GM19438 (cell line): Measurements from ENCODE around the gene COG8.
"Not testable (repeated sequence)": the region's sequence is repeated elsewhere in the genome, so short reads cannot be mapped to it uniquely, and the experiment has no call there.

ENCODE experiments used
- ATAC-seq: cut with Tn5 transposase; IDR thresholded peaks from one replicate; pipeline ENCODE4 v1.9.1; 2021; ENCODE audit warnings: low read depth; ENCODE audit not compliant: unreplicated experiment

Gene COG8, protein sequence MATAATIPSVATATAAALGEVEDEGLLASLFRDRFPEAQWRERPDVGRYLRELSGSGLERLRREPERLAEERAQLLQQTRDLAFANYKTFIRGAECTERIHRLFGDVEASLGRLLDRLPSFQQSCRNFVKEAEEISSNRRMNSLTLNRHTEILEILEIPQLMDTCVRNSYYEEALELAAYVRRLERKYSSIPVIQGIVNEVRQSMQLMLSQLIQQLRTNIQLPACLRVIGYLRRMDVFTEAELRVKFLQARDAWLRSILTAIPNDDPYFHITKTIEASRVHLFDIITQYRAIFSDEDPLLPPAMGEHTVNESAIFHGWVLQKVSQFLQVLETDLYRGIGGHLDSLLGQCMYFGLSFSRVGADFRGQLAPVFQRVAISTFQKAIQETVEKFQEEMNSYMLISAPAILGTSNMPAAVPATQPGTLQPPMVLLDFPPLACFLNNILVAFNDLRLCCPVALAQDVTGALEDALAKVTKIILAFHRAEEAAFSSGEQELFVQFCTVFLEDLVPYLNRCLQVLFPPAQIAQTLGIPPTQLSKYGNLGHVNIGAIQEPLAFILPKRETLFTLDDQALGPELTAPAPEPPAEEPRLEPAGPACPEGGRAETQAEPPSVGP

DNA sequence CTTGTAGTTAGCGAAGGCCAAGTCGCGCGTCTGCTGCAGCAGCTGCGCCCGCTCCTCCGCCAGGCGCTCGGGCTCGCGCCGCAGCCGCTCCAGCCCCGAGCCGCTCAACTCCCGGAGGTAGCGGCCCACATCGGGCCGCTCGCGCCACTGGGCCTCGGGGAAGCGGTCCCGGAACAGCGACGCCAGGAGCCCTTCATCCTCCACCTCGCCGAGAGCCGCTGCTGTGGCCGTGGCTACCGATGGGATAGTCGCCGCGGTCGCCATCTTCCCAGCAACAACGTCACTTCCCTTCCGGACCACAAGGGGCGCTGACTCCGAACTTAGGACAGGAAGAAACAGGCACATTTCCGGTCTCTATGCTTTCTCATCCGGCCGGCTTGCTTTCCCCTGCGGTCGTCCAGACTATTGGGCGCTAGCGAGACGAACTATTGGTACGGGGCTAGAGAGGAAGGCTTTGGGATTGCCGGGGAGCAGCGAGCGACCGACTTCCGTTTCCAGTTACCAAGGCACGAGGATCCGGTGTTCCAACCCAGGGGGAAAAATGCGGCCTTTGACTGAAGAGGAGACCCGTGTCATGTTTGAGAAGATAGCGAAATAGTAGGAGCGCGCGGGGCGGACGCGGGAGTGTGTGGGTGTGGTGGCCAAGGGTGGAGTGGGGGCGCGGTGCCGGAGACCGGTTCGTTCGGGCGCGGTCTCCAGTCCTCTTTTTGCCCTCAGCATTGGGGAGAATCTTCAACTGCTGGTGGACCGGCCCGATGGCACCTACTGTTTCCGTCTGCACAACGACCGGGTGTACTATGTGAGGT lies at the start of gene COG8, which contains the start of gene NIP7:
COG8 (minus strand) TSS at position 276 of the 806 bp plus-strand sequence; CDS start at position 264, 12 bp downstream.
NIP7 (plus strand) TSS at position 484 of the 806 bp plus-strand sequence; CDS start at position 542, 58 bp downstream.
- ATAC-seq = peak; percentile 88

DNA sequence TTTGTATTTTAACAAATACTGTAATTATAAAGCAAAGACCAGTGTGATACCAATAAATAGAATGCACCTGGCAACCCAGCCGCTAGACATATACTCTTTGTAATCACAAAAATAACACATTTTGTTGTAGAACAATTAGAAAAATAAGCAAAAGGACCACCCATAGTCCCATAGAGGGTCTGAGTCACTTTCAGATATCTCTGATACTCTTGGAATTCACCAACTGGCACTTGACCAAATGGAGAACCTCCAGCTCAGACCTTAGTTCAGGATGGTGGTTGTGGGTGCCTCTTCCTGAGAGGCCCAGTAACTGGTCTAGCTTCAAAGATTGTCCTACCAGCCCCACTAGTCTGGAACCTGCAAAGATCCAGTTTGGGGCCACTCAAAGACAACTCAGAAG lies 47.2 kb upstream of the COG8 start:
- ATAC-seq = no peak

DNA sequence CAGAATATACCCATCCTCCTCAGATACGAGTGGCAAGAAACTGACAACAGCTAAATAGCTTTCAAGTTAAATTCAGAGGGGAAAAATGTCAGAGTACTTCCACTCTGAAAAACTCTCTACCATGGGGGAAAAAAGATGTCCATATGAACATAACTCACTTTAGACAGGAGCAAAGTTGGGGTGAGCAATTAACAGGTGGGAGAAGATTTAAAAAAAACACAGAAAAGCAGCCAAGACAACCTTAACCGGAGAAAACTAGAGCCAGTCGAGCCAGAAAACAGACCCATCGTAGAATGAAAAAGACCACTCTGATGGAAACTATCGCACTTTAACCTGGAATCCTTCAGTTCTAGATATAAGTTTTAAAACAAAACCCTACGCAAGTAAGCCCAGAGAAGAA lies 45.6 kb upstream of the COG8 start:
- no peak for ATAC-seq

DNA sequence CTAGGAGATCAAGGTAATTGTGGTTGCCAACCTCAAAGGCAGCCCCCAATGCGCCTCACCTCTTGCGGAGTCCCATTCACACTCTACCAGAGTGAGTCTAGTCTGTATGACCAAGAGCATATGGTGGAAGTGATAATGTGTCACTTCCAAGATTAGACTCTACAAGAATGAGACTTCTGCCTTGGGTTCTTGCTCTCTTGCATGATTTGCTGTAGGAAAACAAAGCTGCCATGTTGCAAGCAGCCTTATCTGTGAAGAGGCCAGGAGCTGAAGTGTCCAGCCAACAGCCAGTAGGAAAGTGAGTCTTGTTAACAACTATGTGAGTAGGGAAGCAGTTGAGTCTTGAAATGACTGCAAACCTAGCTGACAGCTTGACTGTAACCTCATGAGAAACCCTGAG lies 43.1 kb upstream of the COG8 start:
- no peak for ATAC-seq

DNA sequence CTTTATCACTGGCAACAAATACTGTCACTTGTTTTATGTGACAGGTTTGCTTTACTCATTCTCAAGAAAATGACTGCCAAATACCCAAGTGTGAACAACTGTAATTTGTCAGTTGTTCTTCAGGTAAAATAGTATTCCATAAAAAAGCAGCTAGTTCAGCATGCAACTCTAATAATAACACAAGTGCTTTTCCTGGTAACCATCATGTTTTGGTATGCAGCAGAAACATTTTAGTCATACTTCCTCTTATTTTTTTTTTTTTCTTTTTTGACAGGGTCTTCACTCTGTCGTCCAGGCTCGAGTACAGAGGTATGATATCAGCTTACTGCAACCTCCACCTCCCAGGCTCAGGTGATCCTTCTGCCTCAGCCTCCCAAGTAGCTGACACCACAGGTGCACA lies 41.9 kb upstream of the COG8 start:
- ATAC-seq = no peak

DNA sequence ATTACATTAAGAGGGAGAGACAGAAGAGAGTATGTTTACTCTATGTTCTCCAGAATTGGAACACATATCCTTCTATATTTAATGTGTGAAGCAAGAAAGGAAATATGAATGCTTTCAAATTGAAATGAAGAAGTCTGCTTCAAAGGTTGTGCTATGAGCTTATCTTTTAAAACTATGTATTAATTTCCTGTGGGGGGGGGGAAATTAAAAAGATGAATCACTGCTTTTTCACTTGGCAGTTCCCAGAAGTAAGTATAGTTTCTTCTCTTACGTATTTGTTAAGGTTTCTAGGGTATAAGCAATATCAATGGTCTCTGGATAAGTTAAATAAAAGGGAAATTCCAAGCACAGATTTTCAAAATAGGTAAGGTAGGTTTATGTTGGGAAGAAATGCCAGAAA lies 39.4 kb upstream of the COG8 start:
- no peak for ATAC-seq

DNA sequence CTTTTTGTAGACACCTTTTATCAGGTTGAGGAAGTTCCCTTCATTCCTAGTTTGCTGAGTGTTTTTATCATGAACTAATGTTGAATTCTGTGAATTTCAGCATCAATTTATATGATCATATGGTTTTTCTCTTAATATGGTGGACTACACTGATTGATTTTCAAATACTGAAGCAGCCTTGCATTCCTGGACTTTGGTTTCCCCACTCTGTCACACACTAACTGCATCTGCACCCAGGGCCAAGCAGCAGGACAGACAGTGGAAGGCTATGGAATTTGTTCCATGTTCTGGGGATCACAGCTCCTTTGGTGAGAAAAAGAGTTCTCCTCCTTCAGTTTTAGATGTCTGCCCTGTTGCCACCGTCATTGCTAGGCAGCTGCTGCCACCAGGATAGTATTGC lies 38.7 kb upstream of the COG8 start:
- ATAC-seq = no peak

DNA sequence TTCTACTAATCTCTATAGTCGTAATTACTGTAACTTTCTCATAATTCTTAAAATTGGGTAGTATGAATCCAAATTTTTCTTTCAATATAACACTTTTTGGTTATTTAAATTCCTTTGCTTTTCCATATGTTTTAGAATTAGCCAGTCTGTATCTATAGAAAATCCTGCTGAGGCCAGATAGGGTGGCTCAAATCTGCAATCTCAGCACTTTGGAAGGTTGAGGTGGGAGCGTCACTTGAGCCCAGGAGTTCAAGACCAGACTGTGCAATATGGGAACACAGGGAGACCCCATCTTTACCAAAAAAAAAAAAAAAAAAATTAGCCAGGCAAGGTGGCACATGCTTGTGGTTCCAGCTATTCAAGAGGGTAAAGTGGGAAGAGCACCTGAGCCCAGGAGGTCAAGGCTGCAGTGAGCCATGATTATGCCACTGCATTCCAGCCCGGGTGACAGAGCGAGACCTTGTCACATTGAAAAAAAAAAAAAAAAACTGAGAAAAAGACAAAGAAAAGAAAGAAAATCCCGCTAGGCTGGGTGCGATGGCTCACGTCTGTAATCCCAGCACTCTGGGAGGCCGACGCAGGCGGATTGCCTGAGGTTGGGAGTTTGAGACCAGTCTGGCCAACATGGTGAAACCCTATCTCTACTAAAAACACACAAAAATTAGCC lies 37.2 kb upstream of the COG8 start:
- ATAC-seq = no peak

DNA sequence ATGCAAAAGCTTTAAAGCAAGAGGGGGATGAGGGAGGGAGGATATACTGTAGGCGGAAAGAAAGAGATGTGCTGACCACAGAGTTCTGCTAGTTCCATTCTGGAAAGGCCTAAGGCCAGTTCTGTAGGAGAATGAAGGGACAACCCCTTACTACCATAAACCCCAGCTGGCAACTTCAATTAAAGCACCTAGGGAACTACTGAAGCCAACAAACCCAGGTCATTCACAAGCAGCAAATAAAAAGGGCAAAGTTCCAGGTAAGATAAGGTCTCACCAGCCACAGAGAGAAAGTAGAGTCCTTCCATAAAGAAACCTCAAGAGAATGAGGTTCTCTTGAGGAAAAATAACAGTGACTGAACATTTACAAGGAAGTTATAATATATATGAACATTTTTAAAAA lies 33.7 kb upstream of the COG8 start:
- ATAC-seq = no peak

DNA sequence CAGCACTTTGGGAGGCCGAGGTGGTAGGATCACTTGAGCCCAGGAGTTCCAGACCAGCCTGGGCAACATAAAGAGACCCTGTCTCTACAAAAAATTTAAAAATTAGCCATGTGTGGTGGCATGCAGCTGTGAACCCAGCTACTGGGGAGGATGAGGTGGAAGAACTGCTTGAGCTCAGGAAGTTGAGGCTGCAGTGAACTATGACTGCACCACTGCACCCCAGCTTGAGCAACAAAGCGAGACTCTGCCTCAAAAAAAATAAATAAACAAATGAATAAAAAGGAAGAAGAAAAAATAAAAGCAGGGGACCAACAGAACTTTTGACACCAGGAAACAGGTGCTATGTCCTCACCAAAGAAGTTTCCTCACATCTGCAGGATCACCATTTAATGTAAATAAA lies 32.2 kb upstream of the COG8 start:
- ATAC-seq = no peak

DNA sequence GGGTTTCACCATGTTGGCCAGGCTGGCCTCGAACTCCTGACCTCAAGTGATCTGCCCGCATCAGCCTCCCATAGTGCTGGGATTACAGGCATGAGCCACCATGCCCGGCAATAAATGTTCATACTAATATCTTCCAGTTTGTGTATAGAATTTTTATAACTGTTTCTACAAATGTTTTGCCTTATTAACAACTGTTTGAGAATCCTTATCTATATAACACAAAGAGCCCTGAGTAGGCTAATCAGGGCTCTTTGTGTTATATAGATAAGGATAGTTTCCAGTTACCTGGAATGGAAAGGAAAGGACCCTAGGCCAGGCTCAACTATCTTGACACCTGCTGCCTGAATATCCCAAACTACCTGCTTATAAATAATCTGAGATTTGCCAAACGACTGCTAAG lies 29.5 kb upstream of the COG8 start:
- no peak for ATAC-seq

DNA sequence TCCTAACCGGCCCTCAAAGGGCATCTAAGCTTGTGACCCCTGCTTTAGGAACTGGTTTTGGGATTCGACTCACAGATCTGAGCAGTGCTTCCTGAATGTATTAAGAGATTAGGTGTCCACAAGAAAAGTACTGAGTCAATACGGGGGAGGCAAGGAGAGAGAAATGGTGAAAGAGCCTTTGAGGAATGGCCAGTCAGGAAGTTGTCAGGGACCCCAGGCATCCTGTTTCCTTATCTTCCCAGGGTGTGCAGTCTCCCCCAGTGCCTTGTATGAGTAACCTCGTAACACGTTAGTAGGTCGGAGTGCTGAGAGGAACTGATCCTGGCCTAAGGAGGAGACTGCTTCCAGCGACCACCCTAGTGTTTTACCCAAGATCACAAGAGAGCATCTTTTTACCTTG lies 28.6 kb upstream of the COG8 start:
- ATAC-seq = no peak

DNA sequence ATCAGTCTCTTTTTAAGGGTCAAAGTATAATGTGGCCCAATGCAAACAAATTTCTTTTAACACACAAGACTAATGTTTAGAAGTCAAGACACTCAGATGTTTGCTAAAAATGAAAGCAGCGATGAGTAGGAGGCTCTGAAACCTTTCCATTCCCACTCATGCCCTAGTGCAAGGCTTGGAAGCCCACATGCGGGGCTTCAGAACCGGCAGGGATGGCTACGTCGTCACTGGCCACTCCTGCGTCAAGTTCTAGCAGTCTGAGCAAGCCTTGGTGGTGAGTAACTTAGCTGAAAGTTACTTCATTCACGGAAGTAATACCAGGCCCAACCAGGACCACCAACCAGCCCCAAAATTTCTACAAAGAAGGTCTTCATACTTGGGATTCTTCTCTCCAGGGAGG lies 27.1 kb upstream of the COG8 start:
- no peak for ATAC-seq

DNA sequence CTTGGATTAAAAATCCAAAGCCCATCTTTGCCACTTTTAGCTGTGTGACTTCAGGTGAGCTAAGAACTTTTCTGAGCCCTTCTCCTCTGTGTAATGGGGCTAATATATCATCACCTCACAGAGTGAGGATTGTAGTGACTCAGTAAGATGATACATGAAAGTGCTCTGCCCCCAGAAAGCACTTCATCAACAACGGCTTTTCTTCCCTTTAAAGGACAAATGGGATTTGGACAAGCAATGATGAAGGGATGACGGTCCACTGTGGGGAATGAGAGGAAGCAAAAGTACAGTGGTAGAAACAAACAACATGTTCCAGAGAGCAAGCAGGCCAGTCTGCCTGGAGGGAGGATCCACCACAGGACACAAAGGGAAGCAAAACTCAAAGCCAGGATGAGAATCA lies 26.5 kb upstream of the COG8 start:
- no peak for ATAC-seq

DNA sequence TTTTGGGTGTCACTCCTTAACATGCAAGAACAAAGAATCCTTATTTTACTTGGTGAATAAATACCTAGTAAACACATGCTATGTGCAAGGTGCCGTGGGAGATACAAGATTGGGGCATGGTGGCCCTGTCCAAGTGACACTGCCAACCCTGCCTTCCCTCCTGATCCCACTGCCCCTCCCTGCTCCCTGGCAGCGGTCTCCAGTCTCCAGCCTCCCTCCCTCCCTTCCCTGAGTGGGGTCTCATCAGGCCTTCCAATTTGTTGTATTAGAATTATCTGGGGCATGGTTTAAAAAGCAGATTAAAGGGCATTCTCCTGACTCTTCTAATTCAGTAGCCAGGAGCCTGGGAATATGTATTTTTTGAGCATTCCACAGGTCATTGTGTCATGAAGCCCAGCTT lies 24.7 kb upstream of the COG8 start:
- no peak for ATAC-seq

DNA sequence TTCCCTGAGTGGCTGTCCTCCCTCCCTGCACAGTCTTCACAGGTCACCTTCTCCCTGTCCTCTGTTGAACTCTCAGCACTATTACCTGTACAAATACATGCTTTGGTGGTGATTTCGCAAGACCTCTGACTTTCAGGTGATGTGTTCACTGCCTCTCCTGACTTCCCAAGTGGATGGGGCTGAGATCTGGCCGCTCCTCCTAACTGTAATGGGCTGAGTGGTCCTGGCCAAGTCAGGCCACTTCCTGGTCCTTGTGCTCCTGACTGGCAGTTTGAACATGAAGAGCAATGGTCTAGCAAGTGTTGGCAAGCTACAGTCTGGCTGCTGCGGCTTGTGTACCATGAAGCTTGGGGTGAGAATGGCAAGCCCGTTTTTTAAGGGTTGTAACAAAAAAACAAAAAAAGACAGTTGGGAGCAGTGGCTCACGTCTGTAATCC lies 23.9 kb upstream of the COG8 start:
- no peak for ATAC-seq

DNA sequence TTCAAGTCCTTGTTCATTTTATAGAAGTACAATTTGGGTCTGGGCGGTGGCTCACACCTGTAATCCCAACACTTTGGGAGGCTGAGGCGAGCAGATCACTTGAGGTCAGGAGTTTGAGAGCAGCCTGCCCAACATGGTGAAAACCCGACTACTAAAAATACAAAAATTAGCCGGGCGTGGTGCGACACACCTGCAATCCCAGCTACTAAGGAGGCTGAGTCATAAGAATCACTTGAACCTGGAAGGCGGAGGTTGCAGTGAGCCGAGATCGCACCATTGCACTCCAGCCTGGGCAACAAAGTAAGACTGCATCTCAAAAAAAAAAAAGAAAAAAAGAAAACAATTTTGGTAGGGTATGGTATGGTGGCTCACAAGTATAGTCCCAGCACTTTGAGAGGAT lies 20.7 kb upstream of the COG8 start:
- ATAC-seq = not testable (repeated sequence)

DNA sequence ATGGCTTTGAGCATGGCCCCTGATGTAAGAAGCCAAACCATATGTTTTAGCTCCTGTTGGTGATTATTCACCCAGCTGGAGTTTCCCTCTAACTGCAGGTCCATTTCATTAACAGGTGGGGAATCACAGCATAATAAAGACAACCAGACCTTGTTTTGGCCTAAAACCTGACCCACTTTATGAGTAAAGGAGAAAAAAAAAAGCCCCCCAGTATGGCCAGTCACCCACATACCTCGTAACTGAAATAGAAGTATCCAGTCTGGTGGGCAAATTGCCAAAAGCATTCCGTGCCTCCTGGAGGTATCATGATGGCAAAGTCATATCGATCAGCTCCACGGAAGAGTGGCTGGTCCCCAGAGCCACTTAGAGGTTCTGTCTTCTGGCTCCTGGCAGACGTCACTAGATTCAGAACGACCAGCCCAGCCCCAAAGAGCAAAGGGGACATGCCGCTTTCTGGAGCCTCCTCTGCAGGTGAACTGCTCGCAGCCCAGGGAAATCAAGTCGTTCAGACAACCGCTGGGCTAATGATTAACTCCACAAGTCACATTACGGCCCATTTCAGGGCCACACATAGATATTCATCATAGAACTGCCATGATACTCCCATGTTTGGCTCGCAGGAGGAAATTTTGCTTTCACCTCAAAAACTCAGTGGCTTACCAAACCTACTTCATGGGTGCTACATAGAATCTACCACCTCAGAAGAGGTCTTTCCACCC lies 12.1 kb upstream of the COG8 start, which contains the start of gene TMED6:
TMED6 (minus strand) TSS at position 478 of the 719 bp plus-strand sequence; CDS start at position 445, 33 bp downstream.
- ATAC-seq = no peak

DNA sequence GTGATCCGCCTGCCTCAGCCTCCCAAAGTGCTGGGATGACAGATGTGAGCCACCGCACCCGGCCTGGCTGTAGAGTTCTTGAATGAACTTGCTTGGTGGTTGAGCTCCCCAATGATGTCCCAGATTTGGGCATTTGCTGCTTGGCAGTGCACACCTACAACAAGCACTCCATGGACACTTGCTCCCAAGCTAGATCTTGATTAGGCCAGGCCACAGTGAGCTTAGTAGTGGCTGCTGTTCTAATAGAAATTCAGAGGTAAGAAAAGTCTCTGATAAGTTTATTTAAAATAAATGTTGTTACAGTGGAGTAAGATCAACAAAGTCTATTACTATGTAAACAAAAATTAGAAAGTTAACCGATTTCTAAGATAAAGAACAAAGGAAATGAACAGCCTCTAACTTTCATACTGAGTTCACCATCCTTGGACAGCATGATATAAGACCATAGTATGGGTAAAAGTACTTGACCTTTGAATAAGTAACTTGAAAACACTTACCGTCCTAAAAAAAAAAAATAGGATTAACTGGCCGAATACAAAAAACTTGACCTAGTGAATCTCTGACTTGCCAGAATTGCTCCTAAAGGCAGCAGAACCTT lies 11.3 kb upstream of the COG8 start:
- ATAC-seq = no peak

DNA sequence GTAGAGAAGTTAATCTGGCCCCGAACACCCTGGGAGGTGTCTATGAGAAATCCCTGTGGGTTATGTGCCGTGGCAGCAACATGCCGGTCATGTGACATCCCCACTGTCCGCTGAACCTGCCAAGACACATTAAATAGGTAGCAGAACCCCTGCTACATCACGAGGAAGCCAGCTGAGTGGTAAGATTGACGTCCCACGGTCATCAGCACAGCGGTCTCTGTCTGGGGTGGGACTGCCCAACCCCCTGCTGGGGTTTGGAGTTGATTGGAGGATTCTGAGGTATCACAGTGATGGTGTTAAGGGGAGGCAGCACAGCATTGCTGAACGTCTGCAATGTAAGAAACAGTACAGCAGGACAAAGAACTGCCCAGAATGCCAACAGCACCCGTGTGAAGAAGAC lies 10.2 kb upstream of the COG8 start:
- ATAC-seq = no peak
